M059J (cell line): Measurements from ENCODE around the gene FAM53C. TPM values are rescaled to one million over a fixed set of nuclear protein-coding genes. Genes with fewer than 3 reads are reported as not detected.

ENCODE experiments used
- DNase-seq: peaks from one replicate; pipeline ENCODE4 v3.0.0-alpha.2; 2012; ENCODE audit warnings: low read depth
- total RNA-seq: library from RNA; depleted of rRNA; stranded (reverse); fragments of >200 nt; shearing (Covaris generic); gene quantifications from 2 replicates; pipeline ENCODE4 v1.2.3, GENCODE V29; 2014; rRNA removed

Gene FAM53C
- 27.4 and 27.7 TPM in 2 replicates for total RNA-seq

DNA sequence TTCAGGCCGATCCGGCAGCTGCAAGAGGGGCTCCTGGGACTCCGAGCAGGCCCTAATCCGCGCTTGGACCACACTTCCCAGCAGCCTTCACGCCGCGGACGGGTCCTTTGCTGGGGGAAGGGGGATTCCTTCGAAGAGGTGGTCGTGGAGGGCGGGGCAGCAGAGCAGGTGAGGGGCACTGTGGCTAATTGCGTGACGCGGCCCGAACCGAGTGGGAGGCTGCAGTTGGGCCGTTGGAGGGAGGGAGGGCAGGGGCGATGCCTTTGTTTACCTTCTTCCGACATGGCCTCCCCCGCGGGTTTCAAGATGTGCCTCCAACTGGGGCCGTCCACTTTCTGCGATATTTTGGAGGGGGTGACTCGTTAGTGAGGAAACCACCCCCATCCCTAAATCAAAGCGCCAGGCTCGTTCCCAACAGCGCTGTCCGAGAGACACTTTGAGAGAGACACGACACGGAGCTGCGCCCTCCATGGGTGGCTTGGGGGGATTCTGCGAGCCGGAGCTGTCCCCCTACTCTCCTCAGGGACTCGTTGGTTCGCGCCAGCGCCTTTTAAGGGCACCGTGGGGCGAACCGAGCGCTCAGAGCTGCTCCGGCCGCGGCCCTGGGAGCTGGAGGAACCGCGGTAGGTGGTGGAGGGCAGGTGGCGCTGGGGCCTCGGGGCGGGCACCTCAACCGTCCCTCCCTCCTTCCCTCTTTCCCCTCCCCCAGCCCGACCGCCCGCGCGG is at the start of gene FAM53C:
Gene FAM53C, plus strand, starts transcription at position 582 of the 726 bp plus-strand sequence. CDS start 3,070 bp downstream, outside the sequence.
- peak; percentile 86 for DNase-seq

DNA sequence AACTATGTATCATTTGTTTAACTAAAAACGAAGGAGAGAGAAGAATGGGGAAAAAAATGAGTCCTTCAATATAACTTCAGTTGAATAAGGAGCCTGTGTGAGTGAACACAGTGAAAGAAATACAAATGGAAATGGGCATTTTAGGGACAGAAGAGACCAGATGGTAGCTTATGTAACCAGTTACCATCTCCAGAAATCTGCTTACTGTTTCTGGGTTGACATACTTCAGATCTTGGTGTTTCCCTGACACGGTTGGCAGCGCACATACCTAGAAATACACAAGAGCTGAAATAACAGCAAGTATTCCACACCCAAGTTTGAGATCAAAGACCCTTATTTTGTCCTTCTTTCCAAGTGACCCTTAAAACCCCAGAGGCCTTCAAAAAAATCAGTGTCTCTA is 48.8 kb upstream of the FAM53C start:
- DNase-seq = no peak

DNA sequence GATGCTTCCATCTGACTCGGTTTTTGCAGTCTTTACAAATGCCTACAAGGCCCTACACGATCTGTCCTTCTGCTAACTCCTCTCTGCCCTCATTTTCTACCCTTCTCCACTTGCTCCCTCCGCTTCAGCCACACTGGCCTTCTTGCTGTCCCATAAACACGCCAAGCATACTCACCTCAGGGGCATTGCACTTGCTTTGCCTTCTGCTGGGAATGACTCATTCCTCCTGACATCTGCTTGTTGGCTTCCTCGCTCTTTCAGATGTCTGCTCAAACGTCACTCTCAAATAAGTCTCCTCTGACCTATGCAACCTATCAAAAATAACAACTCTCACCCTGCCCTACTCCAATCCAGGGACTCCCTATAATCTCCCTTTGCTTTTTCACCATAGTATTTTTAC is 34.7 kb upstream of the FAM53C start:
- DNase-seq = peak; percentile 65

DNA sequence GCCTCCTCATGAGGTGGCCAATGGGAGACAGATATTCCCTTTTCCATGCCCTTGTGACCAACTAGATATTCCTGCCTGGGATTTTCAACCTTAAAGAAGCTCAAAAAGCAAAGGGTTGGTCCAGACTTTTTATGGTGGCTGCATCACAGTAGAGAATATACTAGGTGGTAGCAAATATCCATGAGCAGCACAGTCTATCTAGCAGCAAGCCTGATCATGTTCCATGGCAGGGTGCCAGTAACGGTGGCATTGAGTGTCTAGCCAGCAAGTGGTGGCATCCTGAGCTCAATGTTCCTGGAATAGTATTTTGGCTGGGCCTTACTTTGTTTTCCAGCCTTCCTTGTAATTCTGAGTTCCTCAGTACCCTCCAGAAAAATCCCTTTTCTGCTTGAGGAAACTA is 32.3 kb upstream of the FAM53C start:
- peak; percentile 9 for DNase-seq

DNA sequence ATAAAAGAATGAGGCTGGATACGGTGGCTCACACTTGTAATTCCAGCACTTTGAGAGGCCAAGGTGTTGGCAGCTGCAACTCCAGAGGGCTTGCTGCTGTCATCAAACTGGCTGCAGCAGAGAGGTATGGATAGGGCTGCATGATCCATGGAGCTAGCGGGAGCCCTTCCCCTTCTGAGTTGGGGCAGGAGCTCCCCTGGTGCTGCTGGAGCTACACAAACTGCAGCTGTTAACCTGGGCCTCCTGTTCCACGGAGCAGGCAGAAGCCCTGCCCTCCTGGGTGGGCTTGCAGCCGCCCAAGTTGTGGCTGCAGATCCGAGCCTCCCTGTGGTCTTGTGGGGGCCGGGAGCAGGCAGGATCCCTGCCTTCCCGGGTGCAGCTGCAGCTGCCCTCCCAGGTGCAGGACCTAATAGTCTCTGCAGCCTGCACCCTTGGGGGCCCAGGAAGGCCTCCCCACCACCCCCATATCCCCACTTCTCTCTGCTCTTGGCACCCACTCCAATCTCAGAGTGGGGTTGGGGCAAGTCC is 22.3 kb upstream of the FAM53C start:
- no peak for DNase-seq

DNA sequence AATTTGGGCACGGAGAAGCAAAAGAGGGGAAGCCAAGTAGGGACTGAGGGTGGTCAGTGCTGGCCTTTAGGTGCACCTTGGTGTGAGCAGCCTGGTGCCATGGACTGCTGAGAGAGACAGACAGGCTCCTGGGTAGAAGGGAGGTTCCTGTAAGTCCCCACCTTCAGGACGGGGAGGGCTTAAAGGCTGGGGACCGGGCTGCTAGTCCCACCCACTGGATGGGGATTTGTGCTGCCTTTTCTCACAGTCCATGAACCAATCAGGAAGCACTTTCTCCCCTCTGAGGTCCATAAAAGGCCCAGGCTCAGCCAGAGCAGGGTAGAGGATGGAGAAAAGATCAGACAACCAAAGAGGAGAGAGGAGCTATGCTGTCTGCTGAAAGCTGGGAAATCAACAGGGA is 21.7 kb upstream of the FAM53C start:
- DNase-seq = no peak

DNA sequence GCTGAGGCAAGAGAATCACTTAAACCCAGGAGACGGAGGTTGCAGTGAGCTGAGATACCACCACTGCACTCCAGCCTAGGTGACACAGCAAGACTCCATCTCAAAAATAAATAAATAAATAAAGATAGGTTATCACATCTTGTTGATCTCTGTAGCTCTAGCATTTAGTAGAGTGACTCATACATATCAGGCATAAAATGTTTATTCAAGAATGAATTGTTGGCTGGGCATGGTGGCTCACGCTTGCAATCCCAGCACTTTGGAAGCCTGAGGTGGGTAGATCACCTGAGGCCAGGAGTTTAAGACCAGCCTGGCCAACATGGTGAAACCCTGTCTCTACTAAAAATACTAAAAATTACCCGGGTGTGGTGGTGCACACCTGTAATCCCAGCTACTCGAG is 19.9 kb upstream of the FAM53C start:
- peak; percentile 58 for DNase-seq

DNA sequence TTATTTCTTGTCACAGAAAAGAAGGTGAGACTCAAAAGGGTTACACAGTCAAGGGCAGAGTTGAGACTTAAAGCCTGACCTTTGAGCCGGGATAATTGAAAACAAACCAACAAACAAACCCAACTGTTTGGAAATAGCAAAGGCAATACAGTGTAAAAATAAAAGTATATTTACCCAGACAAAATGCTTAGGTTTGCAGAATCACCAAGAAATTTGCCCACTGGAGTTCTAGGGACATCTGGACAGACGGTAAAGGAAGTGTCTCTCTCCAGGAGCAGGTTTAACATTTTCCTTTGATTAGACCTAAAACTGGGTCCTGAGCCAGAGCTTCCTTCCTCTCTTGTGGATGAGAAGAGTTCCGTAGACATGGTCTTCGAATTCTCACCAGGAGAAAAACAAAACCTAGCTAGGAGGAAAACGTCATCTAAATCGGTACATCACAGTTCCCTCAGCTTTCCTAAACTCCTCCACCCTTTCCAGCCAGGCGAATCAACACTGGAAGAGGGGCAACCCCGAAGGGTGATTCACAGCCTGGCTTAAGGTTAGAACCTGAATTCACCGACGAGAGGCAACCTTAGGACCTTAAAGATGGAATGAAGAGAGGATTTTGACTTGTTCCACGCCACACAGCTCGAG is 7.1 kb upstream of the FAM53C start:
- peak; percentile 59 for DNase-seq

DNA sequence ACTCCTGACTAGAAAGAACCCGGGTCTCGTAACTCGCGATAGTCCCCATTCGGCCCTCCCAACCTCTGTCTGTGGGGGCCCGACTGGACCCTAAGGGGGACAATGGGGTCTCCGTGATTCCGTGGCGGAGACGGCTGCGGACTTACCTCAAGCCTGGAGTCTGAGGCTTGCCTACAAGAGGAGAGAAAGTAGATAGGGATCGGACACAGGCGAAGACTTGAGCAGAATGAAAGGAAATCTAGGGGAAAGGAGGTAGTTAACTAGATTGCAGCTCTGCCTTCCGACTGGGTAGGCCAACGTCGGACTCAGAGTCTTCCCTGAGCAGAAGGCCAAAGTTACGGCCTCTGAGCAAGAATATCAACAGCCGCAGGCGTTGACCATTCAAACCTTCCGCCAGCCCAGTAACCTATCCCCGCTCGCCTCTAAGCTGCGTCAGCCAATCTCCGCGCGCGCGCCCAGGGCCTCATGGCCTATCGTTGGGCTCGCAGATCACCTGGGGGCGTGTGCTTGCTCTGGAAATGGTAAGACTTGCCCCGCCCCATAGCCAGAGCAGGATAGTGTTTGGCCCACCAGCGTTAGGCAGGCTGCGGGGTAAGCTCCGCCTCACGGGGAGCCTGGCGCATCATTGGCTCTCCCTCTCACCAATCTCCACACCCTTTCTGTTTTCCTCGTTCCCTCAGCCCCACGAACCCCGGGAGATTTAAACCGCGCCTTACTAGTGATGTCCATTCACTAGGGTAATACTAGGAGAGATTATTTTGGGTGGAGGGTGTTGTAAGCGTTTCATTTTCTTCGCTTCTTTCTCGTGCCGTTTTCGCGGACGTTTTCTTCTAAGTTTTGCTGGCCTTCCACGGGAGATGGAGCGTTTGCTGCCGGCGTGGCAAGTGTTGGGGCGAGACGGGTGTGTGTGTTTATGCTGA is 6.4 kb upstream of the FAM53C start, which contains the start of gene CDC25C:
Gene CDC25C, minus strand, starts transcription at position 356 of the 920 bp plus-strand sequence. CDS start 624 bp downstream, outside the sequence.
- DNase-seq = peak; percentile 100

DNA sequence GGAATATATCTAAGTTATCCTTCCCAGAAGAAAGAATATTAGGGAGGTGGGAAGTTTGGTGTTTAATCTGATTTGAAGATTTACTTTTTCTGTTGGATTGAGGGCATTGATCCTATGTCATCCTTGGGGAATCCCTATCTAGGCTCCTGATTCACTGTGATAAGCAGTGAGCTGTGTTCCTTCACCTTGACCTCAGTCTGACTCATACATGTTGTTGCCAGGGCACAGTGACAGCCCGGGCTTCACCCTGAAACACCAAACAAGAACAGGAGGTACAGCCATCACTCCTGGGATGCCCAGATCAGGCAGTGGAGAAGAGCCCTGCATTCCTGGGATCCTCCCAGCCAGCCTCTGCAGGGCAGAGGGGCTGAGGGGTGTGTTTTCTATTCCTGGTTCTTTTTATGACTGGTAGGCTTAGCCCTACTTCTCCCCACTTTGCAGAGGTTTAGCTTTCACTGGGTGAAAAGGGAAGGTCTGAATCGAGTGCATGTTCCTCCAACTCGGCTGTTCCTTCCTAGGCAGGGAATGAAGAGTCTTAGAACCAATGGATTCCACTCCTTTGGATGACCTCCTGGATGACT is 3.1 kb upstream of the FAM53C start:
- peak; percentile 72 for DNase-seq

DNA sequence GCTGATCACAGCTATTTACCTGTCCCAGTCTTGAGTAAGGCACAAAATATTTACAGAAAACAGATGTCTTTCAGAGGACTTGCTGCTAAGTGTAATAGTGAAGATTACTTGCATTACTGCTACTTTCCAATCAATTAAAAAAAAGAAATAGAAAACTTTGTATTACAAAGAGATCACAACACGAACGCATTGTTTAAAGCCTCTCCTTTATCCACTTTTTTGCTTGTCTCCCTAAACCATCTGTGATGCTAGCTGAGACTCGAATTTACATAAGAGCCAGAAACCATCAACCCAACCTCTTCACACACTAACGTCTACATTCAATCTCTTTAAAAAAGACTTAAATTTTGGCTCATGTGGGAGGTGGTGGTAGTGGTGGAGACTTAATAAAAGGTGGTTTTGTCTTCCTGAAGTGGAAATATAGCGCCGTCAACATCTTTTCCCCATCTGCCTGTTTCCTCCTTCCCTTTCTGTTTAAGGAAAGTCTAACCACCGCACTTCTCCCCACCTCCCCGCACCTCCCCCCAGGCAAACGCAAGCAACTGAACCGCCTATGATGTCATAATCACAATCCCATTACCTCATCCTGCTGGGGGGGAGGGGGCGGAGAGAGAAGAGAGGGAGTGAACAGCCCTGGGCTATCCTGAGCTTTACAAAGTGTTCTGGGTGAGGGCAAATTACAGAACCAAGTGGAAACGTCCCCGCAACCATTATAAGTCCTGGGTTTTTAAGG is 948 bp upstream of the FAM53C start:
- no peak for DNase-seq

DNA sequence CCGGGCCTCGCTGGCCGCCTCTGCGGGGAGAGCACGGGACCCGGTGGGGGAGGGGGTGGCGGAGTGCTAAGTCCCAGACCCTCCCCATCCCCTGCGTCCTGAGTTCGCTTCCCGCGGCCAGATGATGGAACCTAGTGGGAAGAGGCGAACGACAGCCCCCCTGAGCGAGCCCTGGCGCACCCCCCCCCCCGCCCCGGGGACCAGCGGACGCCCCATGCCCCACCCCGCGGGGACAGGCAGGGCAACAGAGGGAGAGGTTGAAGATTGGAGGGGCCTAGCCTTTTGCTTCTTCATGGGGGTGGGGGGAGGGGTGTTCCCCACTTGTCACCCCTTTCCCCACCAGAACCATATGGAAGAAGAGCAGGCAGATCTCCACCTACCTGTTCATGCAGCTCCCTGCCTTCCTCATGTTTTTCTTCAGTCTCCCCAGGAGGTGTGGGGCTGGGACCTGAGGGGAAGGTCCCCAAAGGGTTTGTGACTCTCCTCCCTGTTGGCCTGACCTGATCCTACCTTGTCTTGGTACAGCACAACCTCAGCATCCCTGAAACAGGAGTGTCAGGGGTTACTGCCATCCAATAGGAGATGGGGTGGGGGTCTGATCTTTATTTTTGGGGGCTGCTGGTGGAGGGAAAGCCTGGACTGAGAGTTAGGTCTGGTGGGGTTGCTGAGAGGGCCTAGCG is 485 bp downstream of the FAM53C start:
- no peak for DNase-seq

DNA sequence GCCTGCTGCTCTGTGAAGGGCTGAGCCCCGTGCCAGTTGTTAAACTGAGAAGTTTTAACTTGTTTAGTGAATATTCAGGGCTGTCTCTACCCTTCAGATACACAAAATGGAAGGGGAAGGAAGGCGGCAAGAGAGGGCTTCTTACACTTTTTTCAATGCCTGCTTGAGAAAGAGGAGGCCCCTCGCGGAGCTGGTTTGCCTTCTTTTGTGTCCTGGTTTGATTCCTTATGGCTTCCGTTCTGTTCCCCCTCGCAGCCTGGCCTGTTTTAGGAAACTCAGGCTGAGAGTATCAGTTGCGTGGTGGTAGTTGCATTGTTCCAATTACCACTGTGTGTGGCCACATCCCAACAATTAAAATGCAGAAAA is 1.0 kb downstream of the FAM53C start:
- no peak for DNase-seq

DNA sequence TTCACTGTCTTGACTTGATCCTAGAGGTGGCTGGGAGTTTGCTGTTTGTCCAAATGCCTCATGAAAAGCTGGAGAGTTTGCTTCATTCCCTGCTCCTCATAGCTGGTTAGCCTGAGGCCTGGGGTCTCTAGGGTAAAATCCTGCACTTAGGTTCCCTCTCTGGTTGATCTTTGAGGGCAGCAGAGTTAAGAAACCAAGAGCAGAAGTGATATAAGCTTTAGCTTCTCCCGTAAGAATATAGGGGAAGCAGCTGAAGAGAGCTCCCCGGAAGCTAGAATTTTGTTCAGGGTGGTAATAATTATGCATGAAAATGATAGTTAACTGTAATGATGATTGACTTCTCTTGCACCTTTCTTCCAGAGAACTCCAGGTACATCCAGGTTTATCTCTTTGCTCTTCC is 1.4 kb downstream of the FAM53C start:
- no peak for DNase-seq

DNA sequence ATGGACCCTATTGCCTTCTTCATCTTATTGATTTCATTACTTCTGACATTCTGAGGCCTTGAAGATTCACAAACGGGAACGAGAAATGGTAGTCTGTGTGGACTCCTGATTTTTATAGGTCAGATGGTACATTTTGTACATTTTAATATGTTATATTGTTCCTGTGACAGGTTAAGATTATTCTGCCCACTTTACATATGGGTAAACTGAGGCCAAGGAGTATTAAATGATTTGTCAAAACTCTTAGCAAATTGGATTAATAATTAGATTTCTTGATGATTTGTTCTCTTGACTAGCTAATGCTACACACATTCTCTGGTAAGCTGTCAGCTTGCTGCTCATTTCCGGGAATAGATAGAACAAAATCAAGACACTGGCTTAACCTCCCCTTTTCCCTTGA is 1.9 kb downstream of the FAM53C start:
- no peak for DNase-seq

DNA sequence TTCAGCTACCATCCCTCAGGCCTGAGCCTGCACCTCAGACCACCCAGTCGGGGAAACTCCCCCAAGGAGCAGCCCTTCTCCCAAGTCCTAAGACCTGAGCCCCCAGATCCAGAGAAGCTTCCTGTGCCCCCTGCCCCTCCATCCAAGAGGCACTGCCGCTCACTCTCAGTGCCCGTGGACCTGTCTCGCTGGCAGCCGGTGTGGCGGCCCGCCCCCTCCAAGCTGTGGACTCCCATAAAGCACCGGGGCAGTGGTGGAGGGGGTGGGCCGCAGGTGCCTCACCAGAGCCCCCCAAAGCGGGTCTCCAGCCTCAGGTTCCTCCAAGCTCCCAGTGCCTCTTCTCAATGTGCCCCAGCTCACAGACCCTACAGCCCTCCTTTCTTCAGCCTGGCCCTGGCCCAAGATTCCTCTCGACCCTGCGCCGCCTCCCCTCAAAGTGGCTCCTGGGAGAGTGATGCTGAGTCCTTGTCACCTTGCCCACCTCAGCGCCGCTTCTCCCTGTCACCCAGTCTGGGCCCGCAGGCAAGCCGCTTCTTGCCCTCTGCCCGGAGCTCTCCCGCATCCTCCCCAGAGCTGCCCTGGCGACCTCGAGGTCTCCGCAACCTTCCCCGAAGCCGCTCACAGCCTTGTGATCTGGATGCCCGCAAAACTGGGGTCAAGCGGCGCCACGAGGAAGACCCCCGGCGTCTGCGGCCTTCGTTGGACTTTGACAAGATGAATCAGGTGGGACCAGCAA is 7.0 kb downstream of the FAM53C start:
- no peak for DNase-seq

DNA sequence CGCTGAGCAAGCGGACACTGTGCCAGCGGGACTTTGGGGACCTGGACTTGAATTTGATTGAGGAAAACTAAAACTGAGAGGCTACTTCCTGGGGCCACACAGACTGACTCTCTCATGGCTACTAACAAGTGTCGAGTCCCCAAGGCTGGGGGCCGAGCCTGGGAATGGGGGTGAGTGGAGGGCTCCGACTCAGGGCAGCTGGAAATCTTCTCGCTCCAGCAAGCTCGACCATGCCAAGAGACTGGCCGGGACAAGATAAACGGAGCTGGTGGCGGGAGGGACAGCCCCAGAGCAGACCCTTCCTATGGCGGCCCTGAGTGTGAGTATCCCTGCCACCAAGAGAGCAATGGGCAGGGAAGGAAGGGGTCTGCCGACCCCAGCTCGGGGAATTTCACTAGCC is 8.8 kb downstream of the FAM53C start:
- DNase-seq = no peak

DNA sequence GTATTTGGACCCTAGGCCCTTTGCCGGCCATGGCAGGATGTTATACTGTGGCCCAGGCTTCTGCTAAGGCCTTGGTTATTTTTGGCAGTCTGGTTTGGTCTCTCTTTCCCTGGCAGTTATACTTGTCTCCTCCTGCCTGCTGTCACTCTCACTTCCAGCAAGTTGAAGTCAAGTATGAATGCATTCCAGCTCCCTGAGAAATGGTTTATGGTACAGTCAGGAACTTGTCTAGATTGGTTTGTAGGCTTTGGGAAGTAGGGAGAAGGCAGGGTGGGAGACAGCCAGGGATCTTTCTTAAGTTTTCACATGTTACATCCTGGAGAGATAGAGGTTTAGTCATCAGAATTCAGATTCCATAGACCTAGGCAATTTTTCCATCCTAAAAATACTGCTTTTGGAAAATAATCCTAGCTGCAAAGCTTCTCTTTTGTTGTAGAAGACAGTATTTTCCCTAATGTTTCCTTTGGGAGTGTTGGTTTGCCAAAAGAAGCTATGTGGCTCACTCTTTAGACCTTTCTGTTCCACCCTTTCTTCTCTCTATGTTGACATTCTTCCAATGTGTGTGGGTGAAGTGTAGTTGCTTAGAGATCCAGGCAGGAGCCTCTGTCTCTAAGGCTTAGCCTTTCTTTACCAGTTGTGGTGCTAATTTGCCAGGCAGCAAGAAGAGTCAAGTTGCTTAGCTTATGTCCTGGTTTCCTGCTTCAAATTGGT is 11.9 kb downstream of the FAM53C start:
- DNase-seq = peak; percentile 13

DNA sequence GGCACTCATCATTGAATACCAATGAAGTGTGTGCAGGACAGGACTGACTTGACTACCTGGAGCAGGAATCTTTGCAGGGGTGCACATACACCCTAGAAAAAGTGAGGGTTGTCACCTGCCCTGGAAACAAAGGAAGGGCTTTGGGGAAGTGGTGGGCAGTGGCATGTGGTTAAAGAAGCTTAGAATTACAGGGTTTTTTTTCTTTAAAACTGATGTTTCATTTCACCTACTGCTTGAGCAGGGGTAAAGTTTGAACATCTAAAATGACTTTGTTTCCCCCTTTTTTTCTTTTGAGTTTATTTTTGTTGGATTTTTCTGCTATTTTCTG is 12.5 kb downstream of the FAM53C start:
- DNase-seq = no peak
